GM23338 (cell line): ENCODE data around the gene VPS13A. TPM values are rescaled to one million over a fixed set of nuclear protein-coding genes. Genes with fewer than 3 reads are reported as not detected.

Experiments
- ATAC-seq: fragments of 200-7000 bp; cut with Tn5 transposase; 3 replicates; pipeline ENCODE4 v1.9.1; 2020
- DNase-seq: peaks from one replicate; pipeline ENCODE4 v3.0.0-alpha.2; 2015; ENCODE audit warnings: low spot score
- H2AFZ ChIP-seq: fragments of 200-600 bp; sonication (generic); 2 replicates; pipeline ENCODE4 v1.8.0; 2016; ENCODE audit warnings: antibody characterized with exemption, mild to moderate bottlenecking, moderate library complexity
- H3F3A ChIP-seq: fragments of 200-600 bp; sonication (generic); replicated peaks from 2 replicates; pipeline ENCODE4 v1.8.0; 2017; ENCODE audit warnings: antibody characterized with exemption, mixed run types, low read depth
- H3K27ac ChIP-seq: fragments of 200-600 bp; sonication (generic); 2 replicates; pipeline ENCODE4 v1.6.1; 2016; ENCODE audit warnings: low read depth
- H3K27me3 ChIP-seq: fragments of 200-600 bp; sonication (generic); 2 replicates; pipeline ENCODE4 v1.8.0; 2016; ENCODE audit warnings: mild to moderate bottlenecking, mixed run types, moderate library complexity; ENCODE audit not compliant: insufficient read depth
- H3K36me3 ChIP-seq: fragments of 200-600 bp; sonication (generic); 2 replicates; pipeline ENCODE4 v1.8.0; 2016; ENCODE audit warnings: mild to moderate bottlenecking; ENCODE audit not compliant: insufficient read depth
- H3K4me1 ChIP-seq: fragments of 200-600 bp; sonication (generic); 2 replicates; pipeline ENCODE4 v1.8.0; 2016; ENCODE audit warnings: mild to moderate bottlenecking, moderate library complexity; ENCODE audit not compliant: insufficient read depth
- H3K4me2 ChIP-seq: fragments of 200-600 bp; sonication (generic); 2 replicates; pipeline ENCODE4 v1.7.1; 2017; ENCODE audit warnings: mixed run types
- H3K4me3 ChIP-seq: fragments of 200-600 bp; sonication (generic); 2 replicates; pipeline ENCODE4 v1.6.1; 2016; ENCODE audit warnings: mixed run types
- H3K79me2 ChIP-seq: fragments of 200-600 bp; sonication (generic); replicated peaks from 2 replicates; pipeline ENCODE4 v1.8.0; 2017; ENCODE audit warnings: mild to moderate bottlenecking; ENCODE audit not compliant: insufficient read depth
- H3K9me2 ChIP-seq: fragments of 200-600 bp; sonication (generic); 2 replicates; pipeline ENCODE4 v1.8.0; 2017; ENCODE audit not compliant: insufficient read depth
- H4K20me1 ChIP-seq: fragments of 200-600 bp; sonication (generic); replicated peaks from 2 replicates; pipeline ENCODE4 v1.8.0; 2017; ENCODE audit warnings: mild to moderate bottlenecking; ENCODE audit not compliant: insufficient read depth
- H3K27ac Mint-ChIP-seq: 2 replicates; pipeline ENCODE4 v1.8.0; 2020; ENCODE audit warnings: inconsistent platforms, mild to moderate bottlenecking, moderate library complexity, mixed read lengths
- H3K27me3 Mint-ChIP-seq: 3 replicates; pipeline ENCODE4 v1.8.0; 2022; ENCODE audit warnings: low read depth, mild to moderate bottlenecking, moderate library complexity, mixed read lengths, inconsistent platforms; ENCODE audit not compliant: insufficient read depth, poor library complexity
- H3K36me3 Mint-ChIP-seq: 3 replicates; pipeline ENCODE4 v1.8.0; 2021; ENCODE audit warnings: low read depth, mild to moderate bottlenecking, inconsistent platforms, moderate library complexity, mixed read lengths
- H3K4me1 Mint-ChIP-seq: 3 replicates; pipeline ENCODE4 v1.8.0; 2020; ENCODE audit warnings: mild to moderate bottlenecking, inconsistent platforms, mixed read lengths
- H3K4me3 Mint-ChIP-seq: 3 replicates; pipeline ENCODE4 v1.8.0; 2021; ENCODE audit warnings: moderate library complexity, mild to moderate bottlenecking, inconsistent platforms, mixed read lengths
- H3K9me3 Mint-ChIP-seq: 3 replicates; pipeline ENCODE4 v1.8.0; 2020; ENCODE audit warnings: moderate library complexity, mild to moderate bottlenecking, inconsistent platforms, mixed read lengths
- CTCF ChIP-seq, 2 experiments: fragments of 200-600 bp in 1 of 2; sonication (generic) in 1 of 2; conservative IDR thresholded peaks; 2 replicates each; pipeline versions ENCODE4 v1.5.1 to v1.6.1; 2016 to 2017; ENCODE audit warnings: antibody characterized with exemption in 2 of 2, low read depth in 2 of 2, mild to moderate bottlenecking in 2 of 2, moderate library complexity in 1 of 2
- ETS1 ChIP-seq: IDR thresholded peaks from 2 replicates; pipeline ENCODE4 v1.6.1; 2016; ENCODE audit warnings: antibody characterized with exemption
- EZH2phosphoT487 ChIP-seq: fragments of 200-600 bp; sonication (generic); IDR thresholded peaks from one replicate; pipeline ENCODE4 v1.8.1; 2018; ENCODE audit warnings: antibody characterized with exemption; ENCODE audit not compliant: unreplicated experiment
- JUNB ChIP-seq: IDR thresholded peaks from one replicate; pipeline ENCODE4 v1.6.1; 2016; ENCODE audit warnings: antibody characterized with exemption; ENCODE audit not compliant: unreplicated experiment
- POLR2AphosphoS5 ChIP-seq: IDR thresholded peaks from 2 replicates; pipeline ENCODE4 v1.6.1; 2016; ENCODE audit warnings: antibody characterized with exemption, low read depth
- REST ChIP-seq: IDR thresholded peaks from one replicate; pipeline ENCODE4 v1.6.1; 2018; ENCODE audit warnings: antibody characterized with exemption; ENCODE audit not compliant: unreplicated experiment
- ZNF114 ChIP-seq: fragments of 250-450 bp; sonication (Bioruptor Pico); IDR thresholded peaks from 2 replicates; pipeline ENCODE4 v1.5.0; 2020; ENCODE audit warnings: mild to moderate bottlenecking, moderate library complexity
- polyA plus RNA-seq: library from polyadenylated mRNA; unstranded; fragments of >200 nt; fragmentation: Nextera tagmentation; extraction: Ambion mirVana; gene quantifications from 2 replicates; pipeline ENCODE4 v1.2.1, GENCODE V29; 2016
- total RNA-seq: library from RNA; depleted of rRNA; stranded (reverse); fragments of >200 nt; shearing (Covaris generic); gene quantifications from 2 replicates; pipeline ENCODE4 v1.2.3, GENCODE V29; 2014

VPS13A gene
- total and polyA plus RNA-seq, 2 experiments from 2014 or later: 45.9 to 68.1 TPM

GRCh38 chr9:77433675-77434445 lies 256.5 kb downstream of the VPS13A start:
- Histone ChIP-seq H3K4me1 (no peaks in the 10 kb centered on the region; the same call in 1 of the 2 replicates), H3K79me2 (no peaks in the 10 kb centered on the region), H2AFZ (0 out of 2 replicates have a peak overlapping the region, but pooled peaks have one; percentile 49), H3K27me3 (no peaks in the 10 kb centered on the region), H3K4me3 (no peak overlapping the region), H3K4me2 (0 out of 2 replicates have a peak overlapping the region, but pooled peaks have one; percentile 15), H3K27ac (no peak overlapping the region), H3K9me2 (peaks cover 8% of the 10 kb centered on the region; the same call in 1 of the 2 replicates), H3K36me3 (no peaks in the 10 kb centered on the region), H4K20me1 (no peaks in the 10 kb centered on the region), H3F3A (no peaks in the 10 kb centered on the region)
- ATAC-seq (peak; percentile 96), DNase-seq (peak; percentile 88)
- Mint-ChIP-seq H3K27ac (no peak overlapping the region; the same call in 1 of the 2 replicates), H3K4me3 (no peak overlapping the region), H3K27me3 (no peaks in the 10 kb centered on the region), H3K36me3 (peaks cover 8% of the 10 kb centered on the region; the same call in 1 of the 3 replicates), H3K4me1 (peaks cover 6% of the 10 kb centered on the region; the same call in 2 of the 3 replicates), H3K9me3 (no peaks in the 10 kb centered on the region; the same call in 2 of the 3 replicates)
- TF ChIP-seq CTCF (conservative IDR thresholded peaks at IDR 0.05; ENCODE audit: low read depth in 2 of 2): peak; percentile 99 to 100
- no peak for TF ChIP-seq REST

- H3K4me2 ChIP-seq: no peak overlapping the region
- DNase-seq (no peak), ATAC-seq (no peak)
- Mint-ChIP-seq H3K36me3 (0 out of 3 replicates have a peak, but pooled peaks cover 5% of the 10 kb centered on the region), H3K4me3 (no peak overlapping the region), H3K27ac (no peak overlapping the region), H3K9me3 (no peaks in the 10 kb centered on the region; the same call in 2 of the 3 replicates), H3K27me3 (peaks cover 3% of the 10 kb centered on the region), H3K4me1 (peaks cover 17% of the 10 kb centered on the region)
- H3K27me3 ChIP-seq: no peaks in the 10 kb centered on the region
- no peaks in the 10 kb centered on the region for H3K36me3 ChIP-seq
- H3K9me2 ChIP-seq: peaks cover 16% of the 10 kb centered on the region; the same call in 1 of the 2 replicates
- TF ChIP-seq POLR2AphosphoS5: no peak
- no peak for TF ChIP-seq REST
- TF ChIP-seq EZH2phosphoT487: no peak
- TF ChIP-seq ZNF114 (CRISPR knock-in tag): no peak
- no peak for TF ChIP-seq JUNB
- TF ChIP-seq ETS1: no peak
- no peaks in the 10 kb centered on the region for H3F3A ChIP-seq
- H2AFZ ChIP-seq: no peak overlapping the region
- H3K4me3 ChIP-seq: no peak overlapping the region
- H3K79me2 ChIP-seq: no peaks in the 10 kb centered on the region
- H3K27ac ChIP-seq: no peak overlapping the region
- H4K20me1 ChIP-seq: no peaks in the 10 kb centered on the region
- H3K4me1 ChIP-seq: peaks cover 7% of the 10 kb centered on the region; the same call in 1 of the 2 replicates
These were observed 257.9 kb downstream of the VPS13A start for GRCh38 chr9:77435277-77435676.
